ENCODE results near the gene PFKP.

- TF ChIP-seq EP300 (IDR thresholded peaks at IDR 0.05) (no peak), CTCF (IDR thresholded peaks at IDR 0.05) (no peak), POLR2A (IDR thresholded peaks at IDR 0.05) (no peak)
Measured at GRCh38 chr10:3042589-3042988, 24.8 kb upstream of the PFKP start.
